IMR-90 (cell line): ENCODE data around the gene MMEL1. TPM values are rescaled to one million over a fixed set of nuclear protein-coding genes. Genes with fewer than 3 reads are reported as not detected.

ENCODE experiments used
- ATAC-seq: fragments of 200-7000 bp; cut with Tn5 transposase; 2 replicates; pipeline ENCODE4 v1.9.1; 2020; ENCODE audit warnings: low read depth, mild to moderate bottlenecking, moderate library complexity
- BruUV-seq: library from RNA; stranded (reverse); fragments of 400-500 nt; replicated peaks from 2 replicates; lab custom pipeline; 2021; lab: Mats Ljungman, UMichigan
- CTCF ChIA-PET: fragments of 300-600 bp; formaldehyde crosslinking; extraction: SDS; loops from one replicate; lab custom pipeline; 2021; ENCODE audit warnings: antibody characterized with exemption; lab: Yijun Ruan, JAX
- POLR2A ChIA-PET: fragments of 300-600 bp; sonication (Branson Sonifier 250); formaldehyde crosslinking; loops from one replicate; lab custom pipeline; 2022; ENCODE audit warnings: antibody characterized with exemption; ENCODE audit not compliant: unreplicated experiment; lab: Charles Lee
- DNase-seq: peaks from one replicate; pipeline ENCODE4 v3.0.0; 2013
- H2AFZ ChIP-seq: replicated peaks from 2 replicates; pipeline ENCODE3; 2013; ENCODE audit warnings: low read length, mild to moderate bottlenecking; ENCODE audit not compliant: poor library complexity
- H2AK5ac ChIP-seq: 2 replicates; pipeline ENCODE4 v1.6.1; 2013; ENCODE audit warnings: low read depth, low read length, inconsistent platforms
- H2AK9ac ChIP-seq: replicated peaks from 2 replicates; pipeline ENCODE3; 2013; ENCODE audit warnings: mild to moderate bottlenecking, low read depth, low read length, moderate library complexity; ENCODE audit not compliant: poor library complexity
- H2BK120ac ChIP-seq: 2 replicates; pipeline ENCODE4 v1.6.1; 2013; ENCODE audit warnings: low read depth, low read length, inconsistent platforms
- H2BK15ac ChIP-seq: 3 replicates; pipeline ENCODE4 v1.6.1; 2013; ENCODE audit warnings: low read depth, low read length, inconsistent platforms
- H2BK20ac ChIP-seq: 2 replicates; pipeline ENCODE4 v1.6.1; 2013; ENCODE audit warnings: low read depth, mild to moderate bottlenecking, inconsistent platforms, low read length, moderate library complexity
- H2BK5ac ChIP-seq: 2 replicates; pipeline ENCODE4 v1.6.1; 2013; ENCODE audit warnings: mild to moderate bottlenecking, low read depth, low read length, inconsistent platforms; ENCODE audit not compliant: poor library complexity, severe bottlenecking
- H3K14ac ChIP-seq: replicated peaks from 2 replicates; pipeline ENCODE4 v1.6.1; 2013; ENCODE audit warnings: low read depth, low read length, inconsistent platforms
- H3K18ac ChIP-seq: 2 replicates; pipeline ENCODE4 v1.6.1; 2013; ENCODE audit warnings: low read depth, low read length, control low read depth
- H3K23ac ChIP-seq: 2 replicates; pipeline ENCODE4 v1.6.1; 2013; ENCODE audit warnings: low read depth, low read length, inconsistent platforms
- H3K27ac ChIP-seq: 2 replicates; pipeline ENCODE4 v1.5.1; 2013; ENCODE audit warnings: mild to moderate bottlenecking, control low read depth, low read length; ENCODE audit not compliant: insufficient read depth
- H3K27me3 ChIP-seq: 2 replicates; pipeline ENCODE4 v1.6.1; 2013; ENCODE audit warnings: low read length; ENCODE audit not compliant: control insufficient read depth, insufficient read depth
- H3K36me3 ChIP-seq: 2 replicates; pipeline ENCODE4 v1.6.1; 2013; ENCODE audit warnings: low read length, mixed read lengths; ENCODE audit not compliant: control insufficient read depth, insufficient read depth
- H3K4ac ChIP-seq: 2 replicates; pipeline ENCODE4 v1.6.1; 2013; ENCODE audit warnings: low read depth, low read length, inconsistent platforms
- H3K4me1 ChIP-seq: 2 replicates; pipeline ENCODE4 v1.6.1; 2013; ENCODE audit warnings: low read length, mixed read lengths; ENCODE audit not compliant: control insufficient read depth, insufficient read depth
- H3K4me2 ChIP-seq: 2 replicates; pipeline ENCODE4 v1.6.1; 2013; ENCODE audit warnings: low read depth, mild to moderate bottlenecking, control low read depth, low read length, moderate library complexity
- H3K4me3 ChIP-seq: 2 replicates; pipeline ENCODE4 v1.5.1; 2013; ENCODE audit warnings: low read depth, mild to moderate bottlenecking, control low read depth, low read length, moderate library complexity; ENCODE audit not compliant: insufficient read depth
- H3K56ac ChIP-seq: 2 replicates; pipeline ENCODE4 v1.6.1; 2013; ENCODE audit warnings: low read length, inconsistent platforms; ENCODE audit not compliant: insufficient read depth; ENCODE audit errors: extremely low read depth
- H3K79me1 ChIP-seq, 2 experiments: 2 replicates each; pipeline ENCODE4 v1.6.1; 2013; ENCODE audit warnings: low read length in 2 of 2, inconsistent platforms in 1 of 2, low read depth in 1 of 2
- H3K9ac ChIP-seq: 2 replicates; pipeline ENCODE4 v1.6.1; 2013; ENCODE audit warnings: low read depth, low read length, control low read depth
- H3K9me1 ChIP-seq: 2 replicates; pipeline ENCODE4 v1.6.1; 2013; ENCODE audit warnings: low read length, inconsistent platforms; ENCODE audit not compliant: insufficient read depth
- H3K9me3 ChIP-seq: 2 replicates; pipeline ENCODE4 v1.6.1; 2013; ENCODE audit warnings: low read length; ENCODE audit not compliant: control insufficient read depth, insufficient read depth
- H4K20me1 ChIP-seq: 2 replicates; pipeline ENCODE4 v1.6.1; 2013; ENCODE audit warnings: low read length, inconsistent platforms; ENCODE audit not compliant: insufficient read depth
- H4K5ac ChIP-seq: 2 replicates; pipeline ENCODE4 v1.6.1; 2013; ENCODE audit warnings: mild to moderate bottlenecking, low read depth, low read length, control low read depth
- H4K8ac ChIP-seq, 2 experiments: 2 replicates each; pipeline ENCODE4 v1.6.1; 2013; ENCODE audit warnings: low read depth in 2 of 2, low read length in 2 of 2, control low read depth in 1 of 2, inconsistent platforms in 1 of 2
- H4K91ac ChIP-seq: 2 replicates; pipeline ENCODE4 v1.6.1; 2013; ENCODE audit warnings: low read depth, low read length, inconsistent platforms; ENCODE audit not compliant: insufficient read depth
- CEBPB ChIP-seq: IDR thresholded peaks from 2 replicates; pipeline ENCODE4 v1.6.1; 2012; ENCODE audit warnings: low read depth, low read length, improper control_type of control experiment
- CHD1 ChIP-seq: IDR thresholded peaks from 2 replicates; pipeline ENCODE4 v1.6.1; 2012; ENCODE audit warnings: low read depth, low read length, improper control_type of control experiment
- ELK1 ChIP-seq: fragments of 150-350 bp; IDR thresholded peaks from 2 replicates; pipeline ENCODE4 v1.6.1; 2016; ENCODE audit warnings: low read depth, mild to moderate bottlenecking, low read length, moderate library complexity, borderline replicate concordance
- NFE2L2 ChIP-seq: fragments of 150-350 bp; IDR thresholded peaks from 2 replicates; pipeline ENCODE4 v1.6.1; 2016; ENCODE audit warnings: low read depth, mild to moderate bottlenecking, low read length
- POLR2A ChIP-seq: IDR thresholded peaks from 2 replicates; pipeline ENCODE4 v1.6.1; 2012; ENCODE audit warnings: mild to moderate bottlenecking, low read depth, low read length
- RAD21 ChIP-seq: IDR thresholded peaks from 2 replicates; pipeline ENCODE4 v1.6.1; 2012; ENCODE audit warnings: low read length, improper control_type of control experiment
- RCOR1 ChIP-seq: IDR thresholded peaks from 2 replicates; pipeline ENCODE4 v1.6.1; 2012; ENCODE audit warnings: mild to moderate bottlenecking, low read length, improper control_type of control experiment; ENCODE audit not compliant: insufficient replicate concordance
- USF2 ChIP-seq: fragments of 150-350 bp; IDR thresholded peaks from 2 replicates; pipeline ENCODE4 v1.6.1; 2017; ENCODE audit warnings: mild to moderate bottlenecking, antibody characterized with exemption, low read length, low read depth
- WGBS, 2 experiments: methylation state at CpG; one replicate each; pipeline versions ENCODE4 v1.1.5 to v1.1.7; 2013; ENCODE audit warnings: missing lambda C conversion rate in 2 of 2; ENCODE audit not compliant: insufficient read length in 1 of 2; ENCODE audit errors: extremely low coverage in 2 of 2; 5-methylcytosine and 5-hydroxymethylcytosine counted together
- dilution Hi-C: fragments of 300-500 bp; cut with HindIII; formaldehyde crosslinking; loops from one replicate; pipeline ENCODE4 v1.14.3; 2018; ENCODE audit warnings: low sequenced_read_pairs; ENCODE audit not compliant: unreplicated experiment
- in situ Hi-C: fragments of 300-500 bp; cut with MboI; formaldehyde crosslinking; loops from 3 replicates; pipeline ENCODE4 v1.14.3; 2019; ENCODE audit warnings: low sequenced_read_pairs, inconsistent platforms, mixed read lengths
- intact Hi-C: fragments of 100-400 bp; cut with micrococcal nuclease; formaldehyde crosslinking; loops from 2 replicates; pipeline ENCODE4 v1.10.0; 2022
- polyA plus RNA-seq, 3 experiments: library from polyadenylated mRNA; depleted of rRNA; stranded (reverse); fragments of >200 nt; gene quantifications; 2 replicates each; pipeline ENCODE4 v1.2.3, GENCODE V29; 2012; ENCODE audit warnings: low replicate concordance in 1 of 3
- total RNA-seq: library from RNA; depleted of rRNA; stranded (reverse); fragments of >200 nt; gene quantifications from 2 replicates; pipeline ENCODE4 v1.2.3, GENCODE V29; 2012

Gene MMEL1
- total and polyA plus RNA-seq, 2 of the 4 experiments (the other 2 are of a cell fraction) = under 0.01 to 0.12 TPM

- Histone ChIP-seq H3K14ac (no peak overlapping the region), H3K27me3 (peaks cover 1% of the 10 kb centered on the region), H2BK120ac (no peak overlapping the region), H2BK20ac (no peak overlapping the region), H3K4me3 (no peak overlapping the region; the same call in 1 of the 2 replicates), H2BK15ac (no peak overlapping the region), H3K79me1 (peaks cover 0 to 26% of the 10 kb centered on the region in 2 experiments; a peak in 2 of 4 replicates), H2AK9ac (peak overlapping the region; percentile 97), H4K20me1 (no peaks in the 10 kb centered on the region; the same call in 1 of the 2 replicates), H3K4me1 (peaks cover 14% of the 10 kb centered on the region), H3K27ac (no peak overlapping the region), H3K56ac (no peak overlapping the region), H3K23ac (no peak overlapping the region), H3K9me3 (no peaks in the 10 kb centered on the region), H3K4ac (0 out of 2 replicates have a peak overlapping the region, but pooled peaks have one; percentile 22), H3K9me1 (peaks cover 5% of the 10 kb centered on the region), H4K5ac (peak overlapping the region; percentile 30; the same call in 1 of the 2 replicates), H3K36me3 (peaks cover 2% of the 10 kb centered on the region; the same call in 1 of the 2 replicates), H2BK5ac (no peak overlapping the region), H3K9ac (no peak overlapping the region), H4K8ac (peak overlapping the region; percentile 13 to 97; a peak in 1 of 4 replicates), H2AFZ (peak overlapping the region; percentile 47), H3K18ac (no peak overlapping the region), H3K4me2 (peak overlapping the region; percentile 40; the same call in 1 of the 2 replicates), H4K91ac (no peak overlapping the region), H2AK5ac (no peak overlapping the region)
- ChIA-PET CTCF (no interaction called here), POLR2A (interaction anchor here (0.5 kb wide), 1 partner anchor 1232 kb away, joined by 3 read pairs; no protein-coding TSS in a partner anchor)
- BruUV-seq = no TSS peak
- dilution Hi-C loops (no loop called here), in situ Hi-C loops (no loop called here), intact Hi-C loops (no loop called here)
- ATAC-seq (no peak), DNase-seq (no peak)
- TF ChIP-seq ELK1 (no peak), NFE2L2 (no peak), USF2 (no peak), RAD21 (no peak), RCOR1 (no peak), POLR2A (no peak), CEBPB (no peak), CHD1 (no peak)
- 9% methylated on average over 1 of the region's 12 CpGs; no CpG with 5 or more reads in 1 of the 2 experiments for WGBS, 2 experiments
Observed at GRCh38 chr1:2584686-2585317, 48.0 kb downstream of the MMEL1 start.
